Measurements from ENCODE around the gene COA1. TPM values are rescaled to one million over a fixed set of nuclear protein-coding genes. Genes with fewer than 3 reads are reported as not detected.

COA1 gene
- total RNA-seq, 2 experiments from 2014 or later: 63.9 to 96.0 TPM

GRCh38 chr7:43700059-43700501 is 29.2 kb downstream of the COA1 start:
- peak overlapping the region; percentile 29; the same call in 1 of the 2 replicates for H3K4me2 ChIP-seq (ENCODE audit: low read length)
- BruUV-seq (replicated peaks): no TSS peak
- no peak overlapping the region for H3K4me3 ChIP-seq (ENCODE audit: low read depth, low read length, poor library complexity, severe bottlenecking)
- no peak overlapping the region for H2AFZ ChIP-seq (ENCODE audit: low read length)
- ChIA-PET POLR2A (interaction anchor here (0.6 to 5.8 kb wide), 12 partner anchors 9 to 122 kb away, joined by 3 to 93 read pairs (median 4); partner anchors contain the start of gene STK17A), CTCF (ENCODE audit: unreplicated experiment) (interaction anchor here (1.2 to 3.3 kb wide), 4 partner anchors 21 to 118 kb away, joined by 3 to 83 read pairs (median 4); partner anchors contain the start of gene STK17A)
- intact Hi-C loops (cut with micrococcal nuclease; ENCODE audit: unreplicated experiment): loop anchor here (1.0 to 10.0 kb wide), 3 partner anchors 118 to 255 kb away; no protein-coding TSS in a partner anchor
- H4K20me1 ChIP-seq (ENCODE audit: insufficient read depth, low read length): peaks cover 28% of the 10 kb centered on the region; the same call in 1 of the 2 replicates
- H3K36me3 ChIP-seq (ENCODE audit: insufficient read depth, low read length): peaks cover 11% of the 10 kb centered on the region
- TF ChIP-seq CTCF (conservative IDR thresholded peaks at IDR 0.05; ENCODE audit: low read length): peak; percentile 95
- no peak for TF ChIP-seq EZH2phosphoT487 (IDR thresholded peaks at IDR 0.05; ENCODE audit: borderline replicate concordance, low read depth, low read length)
- H3K4me1 ChIP-seq (ENCODE audit: insufficient read depth, low read length, poor library complexity, severe bottlenecking): peaks cover 21% of the 10 kb centered on the region
- peak; percentile 77 for DNase-seq (ENCODE audit: low spot score)
- peaks cover 63% of the 10 kb centered on the region for H3K79me2 ChIP-seq (ENCODE audit: insufficient read depth, low read depth, low read length)
- H3K9me2 ChIP-seq (ENCODE audit: insufficient read depth, low read length): no peaks in the 10 kb centered on the region
- no peak overlapping the region for H3K27ac ChIP-seq (ENCODE audit: low read depth, low read length, poor library complexity, severe bottlenecking)
- H3K9me3 ChIP-seq (ENCODE audit: low read length): 0 out of 2 replicates have a peak, but pooled peaks cover 7% of the 10 kb centered on the region

GRCh38 chr7:43698460-43699255 is 30.7 kb downstream of the COA1 start:
- no peak overlapping the region for H3K4me3 ChIP-seq (ENCODE audit: low read depth, low read length, poor library complexity, severe bottlenecking)
- TF ChIP-seq EZH2phosphoT487 (IDR thresholded peaks at IDR 0.05; ENCODE audit: borderline replicate concordance, low read depth, low read length) (no peak), CTCF (conservative IDR thresholded peaks at IDR 0.05; ENCODE audit: low read length) (no peak)
- ChIA-PET CTCF (ENCODE audit: unreplicated experiment) (interaction anchor here (3.3 kb wide), 1 partner anchor 116 kb away, joined by 83 read pairs; the partner anchor contains the start of gene STK17A), POLR2A (interaction anchor here (0.6 to 5.8 kb wide), 12 partner anchors 11 to 503 kb away, joined by 3 to 93 read pairs (median 4); partner anchors contain the start of gene STK17A)
- H3K4me1 ChIP-seq (ENCODE audit: insufficient read depth, low read length, poor library complexity, severe bottlenecking): peaks cover 21% of the 10 kb centered on the region
- BruUV-seq (replicated peaks): no TSS peak
- no peak overlapping the region for H2AFZ ChIP-seq (ENCODE audit: low read length)
- peaks cover 28% of the 10 kb centered on the region; the same call in 1 of the 2 replicates for H4K20me1 ChIP-seq (ENCODE audit: insufficient read depth, low read length)
- H3K27ac ChIP-seq (ENCODE audit: low read depth, low read length, poor library complexity, severe bottlenecking): no peak overlapping the region
- H3K9me2 ChIP-seq (ENCODE audit: insufficient read depth, low read length): no peaks in the 10 kb centered on the region
- H3K36me3 ChIP-seq (ENCODE audit: insufficient read depth, low read length): peaks cover 3% of the 10 kb centered on the region
- H3K79me2 ChIP-seq (ENCODE audit: insufficient read depth, low read depth, low read length): peaks cover 69% of the 10 kb centered on the region
- H3K4me2 ChIP-seq (ENCODE audit: low read length): peak overlapping the region; percentile 29; the same call in 1 of the 2 replicates
- intact Hi-C loops (cut with micrococcal nuclease; ENCODE audit: unreplicated experiment): loop anchor here (2.0 kb wide), 1 partner anchor 48 kb away; no protein-coding TSS in a partner anchor
- no peak for DNase-seq (ENCODE audit: low spot score)
- 0 out of 2 replicates have a peak, but pooled peaks cover 7% of the 10 kb centered on the region for H3K9me3 ChIP-seq (ENCODE audit: low read length)
